Epidermal melanocyte (primary cell): Measurements from ENCODE around the gene KDM6A.
"Not testable (repeated sequence)": the region's sequence is repeated elsewhere in the genome, so short reads cannot be mapped to it uniquely, and the experiment has no call there.

Experiments
- DNase-seq: peaks from one replicate; pipeline ENCODE4 v3.0.0; 2011; ENCODE audit warnings: low spot score; ENCODE audit not compliant: insufficient read length

Gene KDM6A

GRCh38 chrX:44872821-44873414, at the start of gene KDM6A:
KDM6A (plus strand) TSS chrX:44873188; CDS start chrX:44873552, 364 bp downstream.
- DNase-seq = peak; percentile 92

- not testable (repeated sequence) for DNase-seq
Measured at GRCh38 chrX:44823193-44823592, 49.8 kb upstream of the KDM6A start.

- peak; percentile 10 for DNase-seq
Measured at GRCh38 chrX:44828008-44828605, 44.9 kb upstream of the KDM6A start.

GRCh38 chrX:44829832-44830231, 43.2 kb upstream of the KDM6A start:
- no peak for DNase-seq

- no peak for DNase-seq
Measured at GRCh38 chrX:44842550-44843317, 30.3 kb upstream of the KDM6A start.

- no peak for DNase-seq
Measured at GRCh38 chrX:44843318-44843702, 29.7 kb upstream of the KDM6A start.

- DNase-seq = no peak
Measured at GRCh38 chrX:44843753-44844152, 29.2 kb upstream of the KDM6A start, which contains the start of gene DUSP21. DUSP21 (plus strand) TSS chrX:44844021; CDS start chrX:44844133, 112 bp downstream.

GRCh38 chrX:44844204-44844603, 28.8 kb upstream of the KDM6A start:
- no peak for DNase-seq

GRCh38 chrX:44850891-44851290, 22.1 kb upstream of the KDM6A start:
- not testable (repeated sequence) for DNase-seq

- no peak for DNase-seq
Measured at GRCh38 chrX:44871114-44871645, 1.8 kb upstream of the KDM6A start.

GRCh38 chrX:44871931-44872820, 812 bp upstream of the KDM6A start:
- no peak for DNase-seq

GRCh38 chrX:44873415-44874276, 658 bp downstream of the KDM6A start:
- no peak for DNase-seq

- peak; percentile 40 for DNase-seq
Measured at GRCh38 chrX:44874420-44875184, 1.6 kb downstream of the KDM6A start.

- DNase-seq = no peak
Measured at GRCh38 chrX:44875185-44875489, 2.1 kb downstream of the KDM6A start.

GRCh38 chrX:44876086-44876485, 3.1 kb downstream of the KDM6A start:
- no peak for DNase-seq

GRCh38 chrX:44876767-44877166, 3.8 kb downstream of the KDM6A start:
- DNase-seq = no peak

- DNase-seq = no peak
Measured at GRCh38 chrX:44878780-44879179, 5.8 kb downstream of the KDM6A start.

- no peak for DNase-seq
Measured at GRCh38 chrX:44881549-44881948, 8.6 kb downstream of the KDM6A start.

GRCh38 chrX:44882635-44883034, 9.6 kb downstream of the KDM6A start:
- DNase-seq = no peak

GRCh38 chrX:44884944-44885343, 12.0 kb downstream of the KDM6A start:
- no peak for DNase-seq
